Middle frontal gyrus (tissue), 1 donor: ENCODE results near the gene PLXNA4.

ENCODE experiments used
- DNase-seq: peaks from one replicate; pipeline ENCODE4 v3.0.0-alpha.2; 2015; ENCODE audit warnings: low spot score; ENCODE audit errors: extremely low spot score

Gene PLXNA4

GRCh38 chr7:132100483-132100882, 475.8 kb downstream of the PLXNA4 start:
- DNase-seq: no peak

GRCh38 chr7:132099163-132099562, 477.1 kb downstream of the PLXNA4 start:
- no peak for DNase-seq

- DNase-seq: no peak
These were observed 477.9 kb downstream of the PLXNA4 start for GRCh38 chr7:132098327-132098726.

- no peak for DNase-seq
These were observed 478.6 kb downstream of the PLXNA4 start for GRCh38 chr7:132097550-132098134.

- no peak for DNase-seq
These were observed 481.0 kb downstream of the PLXNA4 start for GRCh38 chr7:132095111-132095765.

- no peak for DNase-seq
These were observed 484.2 kb downstream of the PLXNA4 start for GRCh38 chr7:132092106-132092505.

GRCh38 chr7:132091706-132092105, 484.6 kb downstream of the PLXNA4 start:
- DNase-seq: no peak

- DNase-seq: no peak
These were observed 485.8 kb downstream of the PLXNA4 start for GRCh38 chr7:132090444-132090843.

GRCh38 chr7:132089356-132089755, 486.9 kb downstream of the PLXNA4 start:
- no peak for DNase-seq

- DNase-seq: no peak
These were observed 488.8 kb downstream of the PLXNA4 start for GRCh38 chr7:132087421-132087820.

GRCh38 chr7:132084776-132085388, 491.4 kb downstream of the PLXNA4 start:
- DNase-seq: no peak

GRCh38 chr7:132083537-132084123, 492.6 kb downstream of the PLXNA4 start:
- DNase-seq: no peak

- no peak for DNase-seq
These were observed 493.1 kb downstream of the PLXNA4 start for GRCh38 chr7:132083126-132083525.

- no peak for DNase-seq
These were observed 493.9 kb downstream of the PLXNA4 start for GRCh38 chr7:132082394-132082793.

GRCh38 chr7:132081686-132082085, 494.6 kb downstream of the PLXNA4 start:
- no peak for DNase-seq

- no peak for DNase-seq
These were observed 495.2 kb downstream of the PLXNA4 start for GRCh38 chr7:132080967-132081668.

GRCh38 chr7:132080467-132080866, 495.8 kb downstream of the PLXNA4 start:
- no peak for DNase-seq

- no peak for DNase-seq
These were observed 497.2 kb downstream of the PLXNA4 start for GRCh38 chr7:132078891-132079735.

GRCh38 chr7:132077971-132078685, 498.1 kb downstream of the PLXNA4 start:
- DNase-seq: no peak

- DNase-seq: no peak
These were observed 499.8 kb downstream of the PLXNA4 start for GRCh38 chr7:132076301-132077035.
